Measurements from ENCODE around the gene PREB.
"Not testable (repeated sequence)": the region's sequence is repeated elsewhere in the genome, so short reads cannot be mapped to it uniquely, and the experiment has no call there.

The PREB gene

DNA sequence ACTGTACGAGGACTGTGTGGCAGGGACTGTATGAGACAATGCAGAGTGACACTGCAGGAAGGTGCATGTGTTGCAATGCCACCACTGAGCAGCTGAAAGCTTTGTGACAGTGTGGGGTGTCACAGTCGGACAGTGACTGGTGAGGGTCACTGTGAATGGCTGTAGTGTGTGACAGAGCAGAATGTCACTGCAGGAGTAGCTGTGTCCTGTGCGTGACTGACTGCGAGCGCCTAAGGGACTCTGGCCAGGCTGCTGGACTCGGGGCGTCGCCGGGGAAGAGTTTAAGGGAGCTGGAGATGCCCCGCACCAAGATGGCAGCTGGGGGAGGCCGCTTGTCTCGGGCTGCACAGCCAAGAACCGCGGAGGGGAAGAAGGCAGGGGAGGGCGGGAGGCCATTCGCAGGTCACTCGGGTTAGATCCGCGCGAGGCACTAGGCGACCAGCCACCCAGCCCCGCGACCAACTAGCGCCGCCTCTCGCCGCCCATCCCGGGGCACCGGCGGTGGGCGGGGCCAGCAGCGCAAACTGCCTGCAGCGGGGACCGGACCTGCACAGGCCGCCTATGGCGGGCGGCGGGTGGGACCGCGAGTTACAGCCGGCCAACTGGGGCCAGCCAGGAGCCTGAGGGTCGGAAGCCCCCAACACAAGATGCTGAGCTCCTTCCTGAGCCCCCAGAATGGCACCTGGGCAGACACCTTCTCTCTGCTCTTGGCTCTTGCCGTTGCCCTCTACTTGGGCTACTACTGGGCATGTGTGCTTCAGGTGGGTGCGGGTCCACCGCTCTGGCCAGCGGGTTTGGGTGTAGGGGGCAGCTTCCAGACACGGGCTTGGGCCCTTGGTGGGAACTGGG lies 10.9 kb downstream of the PREB start, which contains the start of gene ABHD1:
Gene ABHD1, plus strand, starts transcription at position 514 of the 849 bp plus-strand sequence. Its CDS starts 134 bp downstream, at position 648.
- no peak for DNase-seq

DNA sequence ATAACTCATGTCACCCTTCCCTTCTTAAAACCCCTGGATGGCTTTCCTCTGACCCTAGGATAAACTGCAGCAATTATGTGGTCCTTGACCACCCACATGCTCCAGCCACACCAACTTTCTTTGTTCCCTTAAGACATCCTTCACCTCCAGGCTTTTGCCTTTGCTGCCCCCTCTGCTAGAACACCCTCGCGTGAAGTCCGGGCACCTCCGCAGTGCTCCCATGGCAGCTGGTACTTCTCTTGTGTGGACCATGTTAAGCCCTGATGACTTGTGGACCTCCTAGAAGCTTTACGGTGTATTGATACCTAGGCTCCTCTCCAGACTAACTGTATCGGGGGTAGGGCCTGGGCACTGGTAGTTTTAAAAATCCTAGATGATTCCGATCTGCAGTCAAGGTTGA lies 11.6 kb downstream of the PREB start:
- no peak for DNase-seq

DNA sequence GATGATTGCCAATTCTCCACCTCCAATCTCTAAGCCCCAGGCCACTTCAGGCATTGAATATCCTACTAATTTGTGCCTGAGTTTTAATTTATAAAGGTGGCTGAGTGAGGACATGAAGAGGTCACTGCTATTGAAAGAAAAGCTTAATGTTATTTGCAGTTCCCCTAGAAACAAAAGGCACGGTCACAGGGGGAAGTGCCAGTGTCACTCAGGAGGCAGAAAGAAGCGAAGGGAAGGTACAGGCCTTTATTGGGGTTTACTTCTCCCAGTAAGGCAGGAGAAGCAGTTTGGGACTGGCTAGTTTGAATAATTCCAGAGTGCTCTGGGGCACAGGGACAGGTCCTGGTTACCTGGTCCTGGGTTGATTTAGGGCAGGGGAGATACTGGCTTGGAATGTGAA lies 12.5 kb downstream of the PREB start:
- DNase-seq, result no peak

- not testable (repeated sequence) for DNase-seq
Observed at GRCh38 chr2:27119330-27119670, 15.1 kb downstream of the PREB start.

GRCh38 chr2:27118525-27119329 lies 15.7 kb downstream of the PREB start, which contains the start of gene CGREF1:
TSS of gene CGREF1 (minus strand) at chr2:27119128. CDS start at chr2:27104366, 14,762 bp downstream.
- no peak for DNase-seq

DNA sequence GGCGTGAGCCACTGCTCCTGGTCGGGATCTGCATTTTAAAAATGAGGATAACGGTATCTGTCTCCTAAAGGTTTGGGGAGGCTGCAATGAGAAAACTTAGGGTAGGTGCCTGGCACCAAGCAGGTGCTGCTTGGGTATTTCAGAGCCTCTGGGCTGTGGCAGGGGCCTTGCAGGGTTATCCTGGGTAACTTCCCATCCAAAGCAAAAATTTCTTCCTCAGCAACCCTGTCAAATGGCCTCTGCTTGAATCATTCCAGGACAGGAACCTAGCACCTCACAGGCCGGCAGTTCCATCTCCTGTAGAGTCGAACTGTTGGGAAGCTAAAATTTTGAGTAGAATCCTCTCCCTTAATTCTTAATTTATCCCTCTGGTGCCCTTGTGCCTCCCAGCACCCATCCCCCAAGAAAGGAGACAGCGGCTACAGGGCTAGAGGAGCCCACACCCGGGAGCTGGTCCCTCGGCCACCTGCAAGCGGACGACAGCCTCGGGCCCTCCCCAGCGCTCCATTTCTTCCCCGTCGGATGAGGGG lies 16.4 kb downstream of the PREB start:
- DNase-seq, result no peak

DNA sequence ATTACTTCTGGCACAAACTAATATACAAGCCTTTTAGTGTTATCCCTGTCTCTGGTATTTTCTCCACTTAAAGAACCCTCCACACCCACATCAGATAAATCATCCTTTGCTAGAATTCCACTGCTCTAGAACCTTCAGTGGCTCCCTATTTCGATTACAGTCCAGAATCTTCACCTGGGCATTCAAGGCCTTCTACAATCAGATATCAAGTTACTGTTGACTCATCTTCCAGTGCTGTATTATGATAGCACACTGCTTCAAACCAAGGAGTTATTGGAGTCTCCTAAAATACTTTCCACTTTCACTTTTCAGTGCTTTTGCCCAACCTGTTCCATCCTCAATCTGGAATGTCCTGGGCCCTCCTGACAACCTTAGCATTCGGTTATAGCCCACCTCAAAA lies 18.9 kb downstream of the PREB start:
- DNase-seq, result peak; percentile 6

DNA sequence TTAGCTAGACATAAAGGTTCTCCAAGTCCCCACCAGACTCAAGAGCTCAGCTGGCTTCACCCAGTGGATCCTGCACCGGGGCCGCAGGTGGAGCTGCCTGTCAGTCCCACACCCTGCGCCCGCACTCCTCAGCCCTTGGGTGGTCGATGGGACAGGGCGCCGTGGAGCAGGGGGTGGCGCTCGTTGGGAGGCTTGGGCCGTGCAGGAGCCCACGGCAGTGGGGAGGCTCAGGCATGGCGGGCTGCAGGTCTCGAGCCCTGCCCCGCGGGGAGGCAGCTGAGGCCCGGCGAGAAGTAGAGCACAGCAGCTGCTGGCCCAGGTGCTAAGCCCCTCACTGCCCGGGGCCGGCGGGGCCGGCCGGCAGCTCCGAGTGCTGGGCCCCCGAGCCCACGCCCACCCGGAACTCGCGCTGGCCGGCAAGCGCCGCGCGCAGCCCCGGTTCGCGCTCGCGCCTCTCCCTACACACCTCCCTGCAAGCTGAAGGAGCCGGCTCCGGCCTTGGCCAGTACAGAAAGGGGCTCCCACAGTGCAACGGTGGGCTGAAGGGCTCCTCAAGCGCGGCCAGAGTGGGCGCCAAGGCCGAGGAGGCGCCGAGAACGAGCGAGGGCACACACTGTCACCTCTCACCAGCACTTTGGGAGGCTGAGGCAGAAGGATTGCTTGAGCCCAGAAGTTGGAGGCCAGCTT lies 22.9 kb downstream of the PREB start:
- not testable (repeated sequence) for DNase-seq

- not testable (repeated sequence) for DNase-seq
Observed at GRCh38 chr2:27110603-27111352, 23.7 kb downstream of the PREB start.

DNA sequence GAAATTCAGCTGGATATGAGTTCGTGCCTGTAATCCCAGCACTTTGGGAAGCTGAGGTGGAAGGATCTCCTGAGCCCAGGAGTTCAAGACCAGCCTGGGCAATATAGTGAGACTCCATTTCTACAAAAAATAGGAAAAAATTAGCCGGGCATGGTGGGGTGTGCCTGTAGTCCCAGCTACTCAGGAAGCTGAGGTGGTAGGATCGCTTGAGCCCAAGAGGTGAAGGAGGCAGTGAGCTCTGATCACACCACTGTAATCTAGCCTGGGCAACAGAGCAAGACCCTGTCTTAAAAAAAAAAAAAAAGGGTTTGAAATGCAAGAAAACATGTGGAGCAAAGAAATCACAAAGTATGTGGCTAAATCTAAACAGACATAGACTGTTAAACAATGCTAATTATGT lies 25.4 kb downstream of the PREB start:
- no peak for DNase-seq

DNA sequence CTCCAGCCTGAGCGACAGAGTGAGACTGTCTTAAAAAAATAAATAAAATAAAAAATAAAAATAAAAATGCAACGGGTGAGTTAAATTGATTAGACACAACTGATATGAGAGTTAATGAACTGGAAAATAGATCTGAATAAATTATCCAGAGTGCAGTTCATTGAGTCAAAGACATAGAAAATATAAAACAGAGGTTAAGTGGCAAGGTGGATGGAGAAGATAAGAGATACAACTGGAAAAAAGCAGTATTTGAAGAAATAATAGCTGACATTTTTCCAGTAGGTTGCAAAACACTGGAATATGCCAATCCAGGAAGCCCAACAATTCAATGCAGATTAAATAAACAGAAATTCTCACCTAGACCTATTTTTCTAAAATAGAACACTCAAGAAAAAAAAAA lies 26.2 kb downstream of the PREB start:
- DNase-seq, result no peak

- DNase-seq, result no peak
Observed at GRCh38 chr2:27105981-27106380, 28.5 kb downstream of the PREB start.

- no peak for DNase-seq
Observed at GRCh38 chr2:27102329-27102728, 32.1 kb downstream of the PREB start.

DNA sequence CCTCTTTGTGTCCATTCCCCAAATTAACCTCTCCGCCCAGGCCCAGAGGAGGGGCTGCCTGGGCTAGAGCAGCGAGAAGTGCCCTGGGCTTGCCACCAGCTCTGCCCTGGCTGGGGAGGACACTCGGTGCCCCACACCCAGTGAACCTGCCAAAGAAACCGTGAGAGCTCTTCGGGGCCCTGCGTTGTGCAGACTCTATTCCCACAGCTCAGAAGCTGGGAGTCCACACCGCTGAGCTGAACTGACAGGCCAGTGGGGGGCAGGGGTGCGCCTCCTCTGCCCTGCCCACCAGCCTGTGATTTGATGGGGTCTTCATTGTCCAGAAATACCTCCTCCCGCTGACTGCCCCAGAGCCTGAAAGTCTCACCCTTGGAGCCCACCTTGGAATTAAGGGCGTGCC lies 34.4 kb downstream of the PREB start:
- DNase-seq, result no peak

DNA sequence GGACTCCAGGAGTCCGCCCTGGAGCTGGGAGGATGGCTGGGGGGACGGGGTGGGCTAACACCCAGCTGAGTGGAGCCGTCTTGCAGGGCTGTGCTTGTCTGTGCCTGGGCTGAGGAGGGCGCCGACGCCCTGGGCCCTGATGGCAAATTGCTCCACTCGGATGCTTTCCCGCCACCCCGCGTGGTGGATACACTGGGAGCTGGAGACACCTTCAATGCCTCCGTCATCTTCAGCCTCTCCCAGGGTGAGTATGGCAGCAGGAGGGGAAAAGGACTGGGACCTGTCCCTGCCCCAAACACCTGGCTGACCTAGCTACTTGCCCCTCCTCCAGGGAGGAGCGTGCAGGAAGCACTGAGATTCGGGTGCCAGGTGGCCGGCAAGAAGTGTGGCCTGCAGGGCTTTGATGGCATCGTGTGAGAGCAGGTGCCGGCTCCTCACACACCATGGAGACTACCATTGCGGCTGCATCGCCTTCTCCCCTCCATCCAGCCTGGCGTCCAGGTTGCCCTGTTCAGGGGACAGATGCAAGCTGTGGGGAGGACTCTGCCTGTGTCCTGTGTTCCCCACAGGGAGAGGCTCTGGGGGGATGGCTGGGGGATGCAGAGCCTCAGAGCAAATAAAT lies 35.0 kb downstream of the PREB start:
- DNase-seq, result no peak

DNA sequence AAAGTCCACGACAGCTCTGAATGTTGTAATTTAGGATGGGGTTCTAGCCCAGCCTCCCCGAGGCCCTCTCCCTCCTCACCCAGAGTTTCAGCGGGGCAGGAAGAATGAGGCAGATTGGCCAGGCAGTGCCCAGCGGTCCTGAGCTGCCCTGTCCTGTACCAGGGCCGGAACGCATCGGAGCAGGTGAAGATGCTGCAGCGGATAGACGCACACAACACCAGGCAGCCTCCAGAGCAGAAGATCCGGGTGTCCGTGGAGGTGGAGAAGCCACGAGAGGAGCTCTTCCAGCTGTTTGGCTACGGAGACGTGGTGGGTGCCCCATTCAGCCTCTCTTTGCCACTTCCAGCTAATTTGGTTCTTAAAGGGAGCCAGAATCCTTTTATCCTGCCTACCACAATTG lies 37.1 kb downstream of the PREB start:
- no peak for DNase-seq

GRCh38 chr2:27096748-27097297 lies 37.6 kb downstream of the PREB start:
- no peak for DNase-seq

DNA sequence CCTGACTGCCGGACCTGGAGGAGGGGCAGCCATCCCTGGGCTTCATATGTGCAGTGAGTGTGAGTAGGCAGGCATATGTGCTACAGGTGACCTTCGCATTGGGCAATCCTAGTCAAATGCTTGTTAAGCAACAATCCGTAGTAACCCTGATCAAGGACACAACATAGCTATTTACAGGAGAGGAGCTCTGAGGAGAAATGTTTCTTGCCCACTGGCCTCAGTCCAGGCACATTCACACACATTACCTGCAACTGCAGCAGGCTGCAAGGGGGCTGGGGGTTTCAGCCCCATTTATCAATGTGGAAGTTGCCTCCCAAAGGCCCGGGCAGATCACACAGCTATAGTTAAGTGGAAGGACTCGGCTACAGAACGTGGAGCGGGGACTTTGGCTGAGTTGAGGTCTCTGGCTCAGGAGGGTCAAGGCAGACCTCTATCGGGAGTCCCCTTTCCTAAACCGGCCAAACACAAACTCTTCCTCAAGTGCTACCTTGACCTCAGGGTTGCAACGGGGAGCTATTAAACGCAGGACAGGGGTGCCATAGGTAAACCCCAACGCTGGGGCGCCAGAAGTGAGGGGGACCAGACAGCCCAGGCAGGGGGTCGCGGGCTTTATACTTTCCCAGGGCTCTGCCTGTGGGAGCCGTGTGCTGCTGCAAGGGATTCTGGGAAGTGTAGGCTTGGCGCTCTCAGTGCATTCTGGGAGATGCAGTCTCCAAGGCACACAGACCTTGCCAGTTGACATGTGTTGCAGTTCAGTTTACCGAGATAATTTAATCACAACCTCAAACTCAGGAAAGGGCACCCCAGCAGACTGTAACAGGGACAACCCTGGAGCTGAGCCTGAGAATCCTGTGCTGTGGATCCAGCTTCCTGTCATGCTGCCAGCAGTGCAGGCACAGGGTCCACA lies 38.4 kb downstream of the PREB start:
- peak; percentile 13 for DNase-seq

DNA sequence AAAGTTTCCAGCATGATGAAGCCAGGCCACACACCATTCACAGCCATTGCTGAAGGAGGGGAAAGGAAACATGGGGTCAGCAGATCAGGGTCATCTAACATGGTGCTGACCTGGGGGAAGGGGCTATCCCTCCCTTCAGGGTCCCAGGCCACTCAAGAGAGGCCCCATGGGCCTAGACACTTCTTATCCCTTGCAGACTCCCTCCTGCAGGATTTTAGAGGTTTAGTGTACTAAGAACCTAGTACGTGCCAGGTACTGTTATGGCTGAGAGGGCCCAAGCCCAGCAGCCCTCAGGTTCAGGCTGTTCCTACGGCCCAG lies 39.0 kb downstream of the PREB start:
- no peak for DNase-seq

DNA sequence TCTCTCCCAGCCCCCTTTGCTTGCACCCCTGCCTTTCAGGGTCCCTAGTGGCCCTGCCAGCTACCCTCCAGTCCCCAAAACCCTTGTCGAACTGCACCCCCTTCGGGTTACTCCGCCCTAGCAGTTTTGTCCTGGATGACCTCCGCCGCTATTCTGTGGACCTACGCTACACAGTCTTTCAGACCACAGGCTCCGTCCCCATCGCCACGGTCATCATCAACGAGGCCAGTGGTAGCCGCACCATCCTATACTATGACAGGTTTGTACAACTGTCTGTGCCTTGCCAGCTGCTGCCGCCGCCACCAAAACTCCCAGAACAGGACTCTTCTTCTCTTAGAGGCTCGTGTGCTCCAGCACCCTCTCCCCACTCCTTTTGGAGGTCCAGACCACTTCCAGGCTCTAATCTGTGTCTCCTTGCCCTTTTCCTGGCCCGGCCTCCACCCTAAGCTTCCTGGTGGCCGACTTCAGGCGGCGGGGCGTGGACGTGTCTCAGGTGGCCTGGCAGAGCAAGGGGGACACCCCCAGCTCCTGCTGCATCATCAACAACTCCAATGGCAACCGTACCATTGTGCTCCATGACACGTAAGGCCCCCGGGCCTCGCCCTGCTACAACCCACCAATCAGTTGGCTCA lies 40.0 kb downstream of the PREB start:
- no peak for DNase-seq

All from NCI-H226 (cell line).